Left ventricle myocardium inferior (tissue), 1 donor: Measurements from ENCODE around the gene SUGCT. TPM values are rescaled to one million over a fixed set of nuclear protein-coding genes. Genes with fewer than 3 reads are reported as not detected.

Experiments
- DNase-seq: peaks from one replicate; pipeline ENCODE4 v3.0.0-alpha.2; 2020
- H3K27ac ChIP-seq: fragments of 200-600 bp; replicated peaks from 2 replicates; pipeline ENCODE4 v1.8.0; 2021
- H3K27me3 ChIP-seq: fragments of 200-600 bp; 2 replicates; pipeline ENCODE4 v1.8.0; 2021; ENCODE audit warnings: low read depth
- H3K36me3 ChIP-seq: fragments of 200-600 bp; 2 replicates; pipeline ENCODE4 v1.8.0; 2021
- H3K4me1 ChIP-seq: fragments of 200-600 bp; 2 replicates; pipeline ENCODE4 v1.8.0; 2021
- H3K4me3 ChIP-seq: fragments of 200-600 bp; 2 replicates; pipeline ENCODE4 v1.8.0; 2021; ENCODE audit warnings: mild to moderate bottlenecking, moderate library complexity
- H3K9me3 ChIP-seq: fragments of 200-600 bp; replicated peaks from 2 replicates; pipeline ENCODE4 v1.8.0; 2021
- intact Hi-C: fragments of 100-400 bp; cut with micrococcal nuclease; formaldehyde crosslinking; loops from one replicate; pipeline ENCODE4 v1.11.0; 2022
- total RNA-seq: library from RNA; stranded (reverse); fragmentation: NEBNext Ultra II Directional; extraction: Animal tissue kit (Norgen Biotek cat#: 25700); gene quantifications from one replicate; pipeline ENCODE4 v1.2.1, GENCODE V29; 2021
- TF ChIP-seq, protein P1 (sequence below): fragments of 200-600 bp; IDR thresholded peaks from 2 replicates; pipeline ENCODE4 v1.8.0; 2021; ENCODE audit warnings: antibody characterized with exemption, mild to moderate bottlenecking, borderline replicate concordance
- donor health status: DM: no; HTN: yes; CAD: no; lungs with severe emphysema.

The SUGCT gene
- total RNA-seq, 1 donor from 2014 or later: 5.0 TPM

DNA sequence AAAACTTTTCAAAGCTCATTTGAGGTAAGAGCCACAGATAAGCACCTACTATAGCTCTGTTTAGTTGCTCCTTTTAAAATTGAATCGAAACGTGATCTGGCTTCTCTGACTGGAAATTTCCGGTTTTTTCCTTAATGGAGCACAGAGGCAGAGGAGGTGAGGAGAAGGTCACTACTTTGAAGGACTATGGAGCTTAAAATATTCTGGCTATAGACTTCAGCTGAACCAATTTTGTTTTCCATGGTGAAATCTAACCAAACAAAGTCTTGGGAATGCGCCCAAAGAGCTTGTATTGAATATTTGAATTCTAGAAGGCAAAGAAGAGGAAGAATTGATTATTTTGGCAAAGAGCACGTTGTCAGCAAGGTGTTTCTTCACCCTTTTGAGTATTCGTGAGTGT is 711.1 kb downstream of the SUGCT start:
- no peak overlapping the region for H3K4me3 ChIP-seq
- H3K27ac ChIP-seq: no peak overlapping the region
- intact Hi-C loops: no loop called here
- peaks cover 7% of the 10 kb centered on the region for H3K9me3 ChIP-seq
- H3K27me3 ChIP-seq: no peaks in the 10 kb centered on the region
- TF ChIP-seq, protein P1, sequence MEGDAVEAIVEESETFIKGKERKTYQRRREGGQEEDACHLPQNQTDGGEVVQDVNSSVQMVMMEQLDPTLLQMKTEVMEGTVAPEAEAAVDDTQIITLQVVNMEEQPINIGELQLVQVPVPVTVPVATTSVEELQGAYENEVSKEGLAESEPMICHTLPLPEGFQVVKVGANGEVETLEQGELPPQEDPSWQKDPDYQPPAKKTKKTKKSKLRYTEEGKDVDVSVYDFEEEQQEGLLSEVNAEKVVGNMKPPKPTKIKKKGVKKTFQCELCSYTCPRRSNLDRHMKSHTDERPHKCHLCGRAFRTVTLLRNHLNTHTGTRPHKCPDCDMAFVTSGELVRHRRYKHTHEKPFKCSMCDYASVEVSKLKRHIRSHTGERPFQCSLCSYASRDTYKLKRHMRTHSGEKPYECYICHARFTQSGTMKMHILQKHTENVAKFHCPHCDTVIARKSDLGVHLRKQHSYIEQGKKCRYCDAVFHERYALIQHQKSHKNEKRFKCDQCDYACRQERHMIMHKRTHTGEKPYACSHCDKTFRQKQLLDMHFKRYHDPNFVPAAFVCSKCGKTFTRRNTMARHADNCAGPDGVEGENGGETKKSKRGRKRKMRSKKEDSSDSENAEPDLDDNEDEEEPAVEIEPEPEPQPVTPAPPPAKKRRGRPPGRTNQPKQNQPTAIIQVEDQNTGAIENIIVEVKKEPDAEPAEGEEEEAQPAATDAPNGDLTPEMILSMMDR: no peak
- no peaks in the 10 kb centered on the region for H3K4me1 ChIP-seq
- no peaks in the 10 kb centered on the region for H3K36me3 ChIP-seq
- DNase-seq: no peak

DNA sequence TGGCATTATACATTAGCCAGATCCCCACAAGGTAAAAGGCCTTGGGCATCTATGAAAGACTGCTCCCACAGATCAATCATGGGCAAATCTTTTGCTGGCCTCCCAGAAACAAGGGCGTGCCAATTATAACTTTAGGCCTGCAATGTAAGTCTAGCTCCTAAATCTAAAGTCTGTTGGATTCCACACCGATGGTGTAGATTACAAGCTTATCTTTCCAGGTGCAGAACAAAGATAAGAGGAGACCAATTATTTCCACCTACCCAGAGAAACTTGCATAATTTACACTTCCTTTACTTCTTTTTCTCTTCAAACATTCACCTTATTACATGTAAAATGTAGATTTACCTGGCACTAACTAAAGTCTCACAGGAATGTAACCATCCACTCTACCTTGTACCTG is 713.1 kb downstream of the SUGCT start:
- TF ChIP-seq, protein P1: no peak
- intact Hi-C loops: no loop called here

DNA sequence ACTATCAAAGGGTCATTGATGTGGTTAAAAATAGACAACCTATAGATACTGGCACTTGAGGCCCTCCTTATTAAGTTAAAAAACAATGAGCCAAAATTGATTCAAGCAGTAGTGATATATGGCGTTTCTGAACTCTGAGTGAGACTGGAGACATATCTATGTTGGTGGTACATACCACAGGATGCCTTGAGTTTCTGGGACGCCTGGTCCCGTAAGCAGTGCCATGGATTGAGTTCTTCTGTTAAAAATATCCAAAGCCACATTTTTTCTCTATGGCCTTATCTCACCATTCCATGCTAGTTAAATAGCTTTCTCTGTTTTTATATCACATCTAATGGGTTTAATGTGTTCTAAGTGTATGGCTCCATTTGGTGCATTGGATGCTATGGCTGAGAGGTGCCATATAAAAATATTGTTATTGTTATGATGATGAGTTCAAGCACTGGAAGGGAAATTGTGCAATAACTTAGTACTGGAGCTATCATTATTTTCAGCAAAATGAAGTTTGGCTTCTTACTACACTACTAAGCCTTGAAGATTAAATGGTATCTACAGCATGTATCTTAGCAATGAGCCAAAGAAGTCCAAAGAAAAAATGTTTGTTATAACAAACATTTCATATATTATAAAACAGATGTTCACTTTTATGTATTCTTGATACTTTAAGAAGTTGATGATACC is 713.9 kb downstream of the SUGCT start:
- no peak overlapping the region for H3K27ac ChIP-seq
- H3K9me3 ChIP-seq: no peaks in the 10 kb centered on the region
- H3K4me3 ChIP-seq: no peak overlapping the region
- no peak for DNase-seq
- H3K27me3 ChIP-seq: no peaks in the 10 kb centered on the region
- H3K4me1 ChIP-seq: no peaks in the 10 kb centered on the region
- TF ChIP-seq, protein P1: no peak
- no peaks in the 10 kb centered on the region for H3K36me3 ChIP-seq
- intact Hi-C loops: no loop called here

More for the DNA sequence above, 713.1 kb downstream of the SUGCT start:
- Histone ChIP-seq H3K27ac (no peak overlapping the region), H3K36me3 (no peaks in the 10 kb centered on the region), H3K4me1 (no peaks in the 10 kb centered on the region), H3K27me3 (no peaks in the 10 kb centered on the region), H3K4me3 (no peak overlapping the region), H3K9me3 (no peaks in the 10 kb centered on the region)
- no peak for DNase-seq

DNA sequence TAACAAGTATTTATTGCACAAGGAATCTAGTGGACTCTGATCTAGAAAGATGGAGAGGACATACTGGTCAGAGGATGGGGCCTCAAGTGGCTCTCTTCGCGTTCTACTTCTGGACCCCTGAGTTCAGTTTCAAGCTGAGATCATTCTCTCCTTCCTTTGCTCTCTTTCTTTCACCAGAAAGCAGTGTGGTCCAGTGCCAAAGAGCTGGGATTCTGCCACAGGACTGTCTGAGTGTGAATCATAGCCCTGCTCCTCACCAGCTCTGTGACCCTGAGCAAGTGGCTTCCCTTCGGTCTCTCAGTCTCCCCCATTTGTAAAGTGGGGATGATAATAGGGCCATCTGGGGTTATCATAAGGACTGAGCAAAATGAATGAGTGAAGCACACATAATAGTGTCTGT is 715.2 kb downstream of the SUGCT start:
- H3K4me3 ChIP-seq: no peak overlapping the region
- H3K27me3 ChIP-seq: no peaks in the 10 kb centered on the region
- H3K36me3 ChIP-seq: no peaks in the 10 kb centered on the region
- intact Hi-C loops: no loop called here
- DNase-seq: no peak
- H3K27ac ChIP-seq: no peak overlapping the region
- no peaks in the 10 kb centered on the region for H3K4me1 ChIP-seq
- H3K9me3 ChIP-seq: no peaks in the 10 kb centered on the region
- TF ChIP-seq, protein P1: no peak

DNA sequence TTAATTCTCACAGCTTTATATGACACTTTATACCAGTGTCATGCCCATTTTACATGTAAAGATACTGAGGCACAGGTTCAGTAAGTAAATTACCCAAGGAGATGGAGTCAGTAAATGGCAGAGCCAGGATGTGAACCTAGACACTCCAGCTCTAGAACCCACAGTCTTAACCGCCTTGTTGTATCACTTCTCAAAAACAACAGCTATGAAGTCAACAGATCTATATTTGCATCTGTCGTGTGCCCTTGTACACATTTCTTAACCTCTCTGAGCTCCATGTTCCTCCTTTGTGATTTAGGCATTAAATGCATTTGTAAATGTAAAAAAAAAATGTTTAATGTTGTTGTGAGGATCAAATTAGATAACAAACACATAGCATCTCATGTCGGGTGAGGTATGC is 716.2 kb downstream of the SUGCT start:
- no peaks in the 10 kb centered on the region for H3K4me1 ChIP-seq
- no peak for DNase-seq
- H3K27me3 ChIP-seq: no peaks in the 10 kb centered on the region
- intact Hi-C loops: no loop called here
- TF ChIP-seq, protein P1: no peak
- H3K4me3 ChIP-seq: no peak overlapping the region
- no peak overlapping the region for H3K27ac ChIP-seq
- H3K9me3 ChIP-seq: no peaks in the 10 kb centered on the region
- H3K36me3 ChIP-seq: no peaks in the 10 kb centered on the region
